T1000 (cell line): ENCODE results near the gene UBXN11.

ENCODE experiments used
- DNase-seq: peaks from one replicate; lab custom pipeline; 2025; ENCODE audit warnings: mixed read lengths; lab: John Stamatoyannopoulos, UW

The UBXN11 gene

GRCh38 chr1:26285366-26286063 lies 20.9 kb downstream of the UBXN11 start:
- DNase-seq = no peak

DNA sequence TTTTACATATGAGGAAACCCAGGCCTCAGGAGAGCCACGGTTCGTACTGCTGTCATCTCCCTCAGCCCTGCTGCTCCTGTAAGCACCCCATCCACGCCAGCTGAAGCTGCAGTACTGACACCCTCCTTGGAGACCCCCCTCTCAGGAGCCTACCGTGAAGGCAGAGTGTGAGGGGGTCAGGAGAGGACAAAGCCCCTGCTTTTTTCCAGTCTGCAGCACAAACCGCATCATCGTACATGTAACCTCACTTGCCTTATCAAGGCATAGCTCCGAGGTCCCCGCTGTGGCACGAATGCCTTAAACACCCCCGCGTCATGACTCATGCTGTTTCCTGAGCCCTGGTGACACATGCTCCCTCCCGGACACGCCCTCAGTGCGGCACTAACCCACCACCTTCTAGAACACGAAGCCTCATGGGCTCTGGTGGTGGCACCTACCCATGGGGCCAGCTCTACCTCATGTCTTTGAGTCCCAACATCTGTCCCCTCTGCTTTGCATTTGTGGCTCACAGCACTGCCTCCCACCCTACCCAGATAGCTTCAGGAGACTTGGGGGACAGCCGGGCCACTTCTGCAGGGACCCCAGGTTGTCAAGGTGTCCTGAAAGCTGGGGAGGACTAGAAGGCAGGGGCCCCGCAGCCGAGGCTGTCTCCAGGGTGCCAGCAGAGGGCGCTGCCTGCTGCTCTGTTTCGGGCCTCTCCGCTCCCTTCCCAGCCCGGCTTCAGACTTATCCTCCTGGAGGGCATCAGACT lies 21.7 kb downstream of the UBXN11 start:
- DNase-seq = peak; percentile 77

- no peak for DNase-seq
Observed at GRCh38 chr1:26283871-26284596, 22.4 kb downstream of the UBXN11 start.

DNA sequence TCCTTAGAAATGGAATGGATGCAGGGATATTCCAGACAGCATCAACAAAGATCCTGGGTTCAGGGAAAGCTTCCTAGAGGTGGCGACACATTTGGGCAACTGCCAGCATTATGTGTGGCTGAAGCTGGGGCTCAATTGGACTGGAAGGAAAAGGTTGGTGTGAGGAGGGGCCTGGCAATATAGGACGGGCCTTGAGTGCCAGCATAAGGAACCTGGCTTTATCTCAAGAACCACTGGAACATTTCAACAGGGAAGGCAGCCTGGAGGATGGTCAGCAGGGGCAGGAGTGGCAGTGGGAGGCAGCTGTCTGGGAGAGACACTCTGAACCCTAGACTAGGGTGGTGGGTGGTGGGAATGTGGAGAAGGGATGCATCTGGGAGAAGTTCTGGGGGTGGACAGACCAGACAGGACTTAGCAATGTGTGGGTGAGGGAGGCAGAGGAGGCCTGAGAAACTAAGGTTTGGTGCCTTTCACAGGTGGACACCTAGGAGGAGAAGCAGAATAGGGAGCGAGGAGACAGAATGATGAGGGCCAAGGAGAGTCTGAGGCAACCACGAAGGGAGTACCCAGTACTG lies 23.1 kb downstream of the UBXN11 start:
- no peak for DNase-seq

DNA sequence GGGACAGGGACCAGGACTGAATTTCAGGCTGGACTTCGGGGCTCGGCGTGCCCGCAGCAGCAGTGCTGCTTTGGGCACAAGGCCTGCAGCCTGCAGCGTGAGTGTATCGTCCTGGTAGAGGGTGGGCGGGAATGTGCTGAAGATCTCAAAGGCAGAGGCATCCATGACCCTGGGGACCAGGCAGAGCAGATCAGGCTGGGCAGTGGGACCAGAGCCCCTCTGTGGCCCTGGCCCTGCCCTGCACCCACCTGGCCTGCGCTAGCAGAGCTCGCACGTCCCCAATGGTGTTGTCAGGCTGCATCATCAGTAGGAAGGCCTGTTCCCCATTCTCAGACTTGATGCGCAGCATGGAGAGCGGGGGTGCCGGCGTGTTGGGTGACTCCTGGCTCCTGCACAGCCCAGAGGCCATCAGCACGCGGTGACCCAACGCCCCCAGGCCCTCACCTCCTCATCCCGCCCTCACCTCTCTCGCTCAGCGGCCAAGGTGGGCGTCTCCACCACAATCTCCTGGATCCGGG lies 24.0 kb downstream of the UBXN11 start:
- no peak for DNase-seq

DNA sequence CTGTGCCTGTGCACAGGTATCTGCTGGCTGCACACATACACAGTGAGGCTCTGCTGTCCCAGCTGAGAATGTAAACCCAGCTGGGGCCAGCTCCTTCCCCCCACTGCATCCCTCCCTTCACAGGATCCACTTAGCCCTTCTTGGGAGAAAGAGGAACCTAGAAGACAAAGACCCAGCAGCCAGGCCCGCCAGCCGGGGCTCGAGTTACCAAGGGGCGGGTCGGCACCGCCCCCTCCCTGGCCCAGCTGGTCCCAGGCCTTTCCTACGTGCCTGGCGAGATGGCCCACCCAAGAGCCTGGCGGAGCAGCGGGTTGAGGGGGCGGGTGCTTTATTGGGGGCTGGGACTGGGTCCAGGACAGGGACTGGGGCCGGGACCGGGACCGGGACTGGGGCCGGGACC lies 24.5 kb downstream of the UBXN11 start:
- no peak for DNase-seq

DNA sequence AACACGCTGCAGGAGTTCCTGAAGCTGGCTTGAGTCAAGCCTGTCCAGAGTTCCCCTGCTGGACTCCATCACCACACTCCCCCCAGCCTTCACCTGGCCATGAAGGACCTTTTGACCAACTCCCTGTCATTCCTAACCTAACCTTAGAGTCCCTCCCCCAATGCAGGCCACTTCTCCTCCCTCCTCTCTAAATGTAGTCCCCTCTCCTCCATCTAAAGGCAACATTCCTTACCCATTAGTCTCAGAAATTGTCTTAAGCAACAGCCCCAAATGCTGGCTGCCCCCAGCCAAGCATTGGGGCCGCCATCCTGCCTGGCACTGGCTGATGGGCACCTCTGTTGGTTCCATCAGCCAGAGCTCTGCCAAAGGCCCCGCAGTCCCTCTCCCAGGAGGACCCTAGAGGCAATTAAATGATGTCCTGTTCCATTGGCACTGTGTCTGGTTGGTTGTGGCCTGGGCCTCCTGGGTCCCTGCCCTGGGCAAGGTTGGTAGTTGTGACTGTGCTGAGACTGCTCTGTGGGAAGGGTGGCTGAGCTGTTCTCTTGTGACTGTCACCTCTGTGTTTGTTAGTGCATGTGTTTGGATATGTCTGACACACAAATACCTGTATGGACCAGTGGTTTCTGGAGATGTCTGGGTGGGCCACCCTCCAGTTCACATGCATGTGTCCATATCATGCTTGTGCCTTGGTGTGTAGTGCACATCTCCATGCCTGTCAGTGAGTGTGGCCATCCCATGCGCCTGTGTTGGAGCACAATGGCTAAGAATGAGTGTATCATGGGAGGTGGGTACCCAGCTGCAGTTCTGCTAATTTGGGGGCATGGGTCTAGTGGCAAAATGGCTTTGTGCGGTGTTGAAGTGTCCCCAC lies 25.1 kb downstream of the UBXN11 start:
- DNase-seq = no peak

GRCh38 chr1:26280333-26281042 lies 25.9 kb downstream of the UBXN11 start:
- peak; percentile 33 for DNase-seq

- peak; percentile 56 for DNase-seq
Observed at GRCh38 chr1:26279456-26280332, 26.7 kb downstream of the UBXN11 start, which contains the start of gene SH3BGRL3. Gene SH3BGRL3 (plus strand): TSS chr1:26280086. CDS start chr1:26280156, 70 bp downstream.

DNA sequence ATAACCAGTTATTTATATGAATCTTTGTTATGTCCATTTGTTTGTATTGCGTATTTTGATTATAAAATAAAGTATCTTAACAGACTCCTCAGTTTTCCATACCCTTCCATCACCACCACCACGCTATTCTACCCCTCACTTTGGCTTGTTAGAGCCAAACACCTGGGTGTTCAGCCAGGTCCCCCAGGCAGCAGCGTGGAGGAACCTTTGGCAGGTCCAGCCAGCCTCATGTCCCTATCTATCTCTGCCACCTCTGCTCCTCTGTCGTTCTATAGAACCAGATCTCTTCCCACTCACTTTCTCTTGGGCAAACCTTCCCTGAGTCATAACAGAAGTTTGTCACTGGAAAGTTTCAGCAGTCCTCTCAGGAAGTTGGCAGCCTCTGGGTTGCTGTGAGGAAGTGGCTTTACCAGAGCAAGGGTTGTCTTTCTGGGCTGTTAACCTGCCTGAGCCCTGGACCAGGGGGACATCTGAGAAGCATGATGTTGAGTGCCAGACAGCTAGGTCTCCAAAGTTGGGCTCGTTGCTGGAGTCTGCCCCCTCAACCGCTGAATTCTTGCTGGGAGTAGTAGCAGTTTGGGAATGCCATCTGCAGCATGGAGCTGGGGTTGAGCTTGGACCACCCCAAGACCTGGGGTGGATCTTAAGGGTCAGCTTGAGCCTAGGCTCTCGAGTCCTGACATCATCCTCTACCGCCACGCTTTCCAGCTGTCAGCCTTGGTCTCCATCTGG lies 27.5 kb downstream of the UBXN11 start:
- DNase-seq = no peak

GRCh38 chr1:26278303-26278702 lies 28.1 kb downstream of the UBXN11 start:
- DNase-seq = peak; percentile 69

- DNase-seq = no peak
Observed at GRCh38 chr1:26277719-26278118, 28.7 kb downstream of the UBXN11 start.

GRCh38 chr1:26277261-26277661 lies 29.2 kb downstream of the UBXN11 start:
- no peak for DNase-seq

GRCh38 chr1:26276432-26276838 lies 30.0 kb downstream of the UBXN11 start:
- no peak for DNase-seq

GRCh38 chr1:26275580-26276431 lies 30.6 kb downstream of the UBXN11 start:
- DNase-seq = peak; percentile 82

DNA sequence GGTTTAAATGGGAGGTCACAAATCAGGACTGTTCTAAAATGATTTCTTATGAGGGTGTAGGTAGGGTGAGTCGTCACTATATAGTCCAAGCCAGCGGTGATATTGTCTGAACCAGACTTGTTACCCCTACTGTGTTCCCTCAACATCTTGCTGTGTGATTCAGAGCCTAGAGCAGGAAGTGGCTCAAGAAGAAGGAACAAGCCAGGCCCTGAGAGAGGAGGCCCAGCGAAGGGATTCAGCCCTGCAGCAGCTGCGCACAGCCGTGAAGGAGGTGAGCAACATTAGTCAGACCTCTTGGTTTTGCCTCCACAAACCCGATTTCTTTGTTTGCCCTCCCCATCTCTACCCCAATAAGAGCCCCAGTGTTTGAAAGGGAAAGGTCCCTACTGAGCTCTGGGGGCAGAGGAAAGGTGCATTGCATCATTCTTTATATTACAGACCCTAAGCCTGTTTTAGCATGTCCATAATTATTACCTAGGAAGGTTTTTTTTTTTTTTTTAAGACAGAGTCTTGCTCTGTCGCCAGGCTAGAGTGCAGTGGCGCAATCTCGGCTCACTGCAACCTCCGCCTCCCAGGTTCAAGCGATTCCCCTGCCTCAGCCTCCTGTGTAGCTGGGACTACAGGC lies 31.5 kb downstream of the UBXN11 start:
- no peak for DNase-seq

DNA sequence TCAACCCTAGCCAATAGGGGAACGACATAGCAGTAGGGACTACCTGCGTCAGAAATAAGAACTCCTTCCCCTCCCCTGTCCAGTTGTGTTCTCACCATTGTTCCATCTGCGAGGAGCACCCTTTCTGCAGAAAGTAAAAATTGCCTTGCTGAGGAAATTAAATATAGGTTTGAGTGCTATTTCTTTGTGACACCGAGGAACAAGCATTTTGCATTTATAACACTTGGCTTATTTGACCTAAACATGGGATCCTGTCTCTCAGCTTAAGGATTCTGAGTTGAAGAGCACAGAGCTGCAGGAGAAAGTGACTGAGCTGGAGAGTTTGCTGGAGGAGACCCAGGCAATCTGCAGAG lies 37.3 kb downstream of the UBXN11 start:
- no peak for DNase-seq
